ENCODE results near the gene LHFPL6. TPM values are rescaled to one million over a fixed set of nuclear protein-coding genes. Genes with fewer than 3 reads are reported as not detected.

Gene LHFPL6
- total RNA-seq, 2 experiments from 2014 or later: 1.5 to 1.6 TPM

GRCh38 chr13:39524795-39525194, 78.2 kb downstream of the LHFPL6 start:
- DNase-seq: no peak
- Mint-ChIP-seq H3K4me3 (no peak overlapping the region), H3K27ac (no peak overlapping the region), H3K36me3 (no peaks in the 10 kb centered on the region), H3K27me3 (peaks cover 8% of the 10 kb centered on the region), H3K4me1 (no peaks in the 10 kb centered on the region), H3K9me3 (no peaks in the 10 kb centered on the region)

DNA sequence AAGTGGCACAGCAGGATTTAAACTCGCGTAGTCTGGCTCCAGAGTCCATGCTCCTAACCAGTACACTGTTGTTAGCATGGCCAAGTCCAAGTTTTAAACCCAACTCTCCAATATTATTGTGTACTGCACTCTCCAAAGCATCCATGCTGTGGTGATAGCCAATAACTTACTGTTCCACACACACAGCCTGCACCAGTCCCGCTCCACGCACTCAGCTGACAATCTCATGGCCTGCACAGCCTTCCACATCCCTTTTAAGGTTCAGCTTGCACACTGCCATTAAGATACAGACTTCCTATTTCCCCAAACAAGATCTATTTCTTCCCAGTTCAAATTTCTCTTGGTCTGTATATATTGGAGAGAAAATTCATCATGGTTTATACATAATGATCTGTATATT, 80.7 kb downstream of the LHFPL6 start:
- H3K27ac Mint-ChIP-seq: no peak overlapping the region
- H3K36me3 Mint-ChIP-seq: no peaks in the 10 kb centered on the region
- peaks cover 8% of the 10 kb centered on the region for H3K27me3 Mint-ChIP-seq
- no peaks in the 10 kb centered on the region for H3K4me1 Mint-ChIP-seq
- H3K9me3 Mint-ChIP-seq: no peaks in the 10 kb centered on the region
- DNase-seq: no peak
- no peak overlapping the region for H3K4me3 Mint-ChIP-seq

DNA sequence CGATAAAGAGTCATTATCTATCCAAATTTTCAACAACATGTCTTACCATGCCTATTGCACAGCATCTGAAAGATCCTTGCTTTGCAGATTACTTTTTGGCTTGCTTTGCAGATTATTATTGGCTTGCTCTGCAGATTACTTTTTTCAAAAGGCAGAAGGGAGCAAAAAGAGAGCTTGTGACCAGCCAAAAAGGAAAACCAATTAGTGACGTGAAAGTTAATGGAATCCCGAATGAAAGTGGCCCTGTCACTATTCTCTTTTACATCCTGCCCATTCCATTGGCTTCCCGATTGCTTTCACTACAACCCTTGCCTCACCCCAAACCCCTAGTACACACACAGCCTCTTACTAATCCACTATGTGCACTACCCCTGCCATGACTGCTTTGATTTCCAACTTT, 81.3 kb downstream of the LHFPL6 start:
- no peak for DNase-seq
- Mint-ChIP-seq H3K4me1 (no peaks in the 10 kb centered on the region), H3K27ac (no peak overlapping the region), H3K4me3 (no peak overlapping the region), H3K36me3 (no peaks in the 10 kb centered on the region), H3K9me3 (no peaks in the 10 kb centered on the region), H3K27me3 (peaks cover 8% of the 10 kb centered on the region)

- Mint-ChIP-seq H3K36me3 (no peaks in the 10 kb centered on the region), H3K4me3 (no peak overlapping the region)
- DNase-seq: no peak
Observed at GRCh38 chr13:39516096-39516495, 86.9 kb downstream of the LHFPL6 start.

DNA sequence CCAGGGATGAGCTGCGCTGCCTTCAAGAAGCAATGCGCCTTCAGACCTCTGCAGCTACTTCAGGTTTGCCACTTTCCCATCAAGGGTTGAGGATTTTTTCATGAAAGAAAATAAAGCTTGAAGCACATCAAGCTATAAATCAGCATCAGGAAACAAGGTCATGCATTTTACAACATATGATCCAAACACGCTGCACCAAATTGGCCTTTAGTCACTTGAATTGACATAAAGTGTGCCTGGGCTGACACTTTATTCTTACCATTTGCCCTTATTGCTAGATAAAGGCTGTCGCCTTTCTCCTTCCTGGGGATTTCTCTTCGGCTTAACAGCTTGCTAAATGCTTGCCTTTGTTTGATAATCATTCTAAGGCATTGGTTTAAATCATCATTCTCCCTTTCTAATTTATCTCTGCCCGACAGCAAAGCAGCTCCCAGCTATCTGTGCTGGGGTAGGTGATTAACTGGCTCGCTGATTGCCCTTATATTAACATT, 87.7 kb downstream of the LHFPL6 start:
- H3K36me3 Mint-ChIP-seq: no peaks in the 10 kb centered on the region
- peaks cover 7% of the 10 kb centered on the region for H3K27me3 Mint-ChIP-seq
- no peaks in the 10 kb centered on the region for H3K9me3 Mint-ChIP-seq
- no peak overlapping the region for H3K4me3 Mint-ChIP-seq
- DNase-seq: no peak
- no peaks in the 10 kb centered on the region for H3K4me1 Mint-ChIP-seq
- H3K27ac Mint-ChIP-seq: no peak overlapping the region

More at GRCh38 chr13:39516096-39516495, 86.9 kb downstream of the LHFPL6 start:
- Mint-ChIP-seq H3K4me1 (no peaks in the 10 kb centered on the region), H3K27me3 (peaks cover 7% of the 10 kb centered on the region), H3K27ac (no peak overlapping the region), H3K9me3 (no peaks in the 10 kb centered on the region)

DNA sequence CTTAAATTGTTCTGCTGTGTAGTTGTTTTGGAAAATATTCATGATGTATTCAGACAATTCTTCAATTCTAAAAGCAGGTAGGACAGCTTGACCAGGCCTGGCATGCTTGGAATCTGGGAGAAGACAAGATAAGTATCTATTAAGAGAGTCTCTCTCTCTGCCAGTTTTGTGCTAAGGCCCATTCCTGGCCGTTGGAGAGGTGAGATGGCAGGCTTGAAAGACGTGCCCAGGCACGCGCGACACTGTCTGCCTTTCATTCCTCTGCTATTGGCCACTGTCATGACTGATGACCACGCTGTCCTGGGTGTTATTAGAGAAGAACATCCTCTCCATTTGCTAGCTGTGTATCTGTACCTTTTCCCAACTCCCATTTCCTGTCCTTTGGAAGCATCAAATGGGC, 90.3 kb downstream of the LHFPL6 start:
- H3K27ac Mint-ChIP-seq: no peak overlapping the region
- H3K36me3 Mint-ChIP-seq: no peaks in the 10 kb centered on the region
- DNase-seq: no peak
- peaks cover 11% of the 10 kb centered on the region for H3K27me3 Mint-ChIP-seq
- H3K9me3 Mint-ChIP-seq: no peaks in the 10 kb centered on the region
- H3K4me1 Mint-ChIP-seq: no peaks in the 10 kb centered on the region
- no peak overlapping the region for H3K4me3 Mint-ChIP-seq

GRCh38 chr13:39510316-39510695, 92.7 kb downstream of the LHFPL6 start:
- Mint-ChIP-seq H3K36me3 (no peaks in the 10 kb centered on the region), H3K27me3 (peaks cover 14% of the 10 kb centered on the region), H3K4me3 (no peak overlapping the region), H3K4me1 (no peaks in the 10 kb centered on the region), H3K9me3 (no peaks in the 10 kb centered on the region), H3K27ac (no peak overlapping the region)
- DNase-seq: no peak

DNA sequence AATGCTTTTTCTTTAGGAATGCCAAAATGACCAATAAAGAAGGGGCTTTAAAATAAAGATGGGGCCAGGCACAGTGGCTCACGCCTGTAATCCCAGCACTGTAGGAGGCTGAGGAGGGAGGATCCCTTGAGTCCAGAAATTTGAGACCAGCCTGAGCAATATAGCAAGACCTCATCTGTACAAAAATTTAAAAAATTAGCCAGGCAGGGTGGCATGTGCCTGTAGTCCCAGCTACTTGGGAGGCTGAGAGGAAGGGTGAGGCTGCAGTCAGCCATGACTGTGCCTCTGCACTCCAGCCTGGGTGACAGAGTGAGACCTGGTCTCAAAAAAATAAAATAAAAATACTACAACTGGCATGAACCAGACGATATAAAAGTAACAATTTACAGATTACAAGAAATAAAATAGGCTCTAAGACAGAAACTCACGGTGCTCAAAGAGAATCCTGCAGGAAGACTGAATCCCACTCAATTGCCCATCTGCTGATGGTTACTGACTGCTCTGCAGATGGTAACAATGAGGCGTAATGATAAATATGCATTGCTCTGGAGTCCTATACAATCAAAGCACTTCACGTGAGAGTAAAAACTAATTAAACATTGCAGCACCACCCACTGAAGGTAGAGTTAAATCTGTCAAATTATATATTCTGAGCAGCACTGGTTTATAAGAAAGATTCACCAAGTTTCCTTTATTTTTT, 93.2 kb downstream of the LHFPL6 start:
- H3K4me3 Mint-ChIP-seq: no peak overlapping the region
- no peaks in the 10 kb centered on the region for H3K36me3 Mint-ChIP-seq
- H3K27ac Mint-ChIP-seq: no peak overlapping the region
- DNase-seq: no peak
- H3K27me3 Mint-ChIP-seq: peaks cover 14% of the 10 kb centered on the region
- no peaks in the 10 kb centered on the region for H3K9me3 Mint-ChIP-seq
- H3K4me1 Mint-ChIP-seq: no peaks in the 10 kb centered on the region

DNA sequence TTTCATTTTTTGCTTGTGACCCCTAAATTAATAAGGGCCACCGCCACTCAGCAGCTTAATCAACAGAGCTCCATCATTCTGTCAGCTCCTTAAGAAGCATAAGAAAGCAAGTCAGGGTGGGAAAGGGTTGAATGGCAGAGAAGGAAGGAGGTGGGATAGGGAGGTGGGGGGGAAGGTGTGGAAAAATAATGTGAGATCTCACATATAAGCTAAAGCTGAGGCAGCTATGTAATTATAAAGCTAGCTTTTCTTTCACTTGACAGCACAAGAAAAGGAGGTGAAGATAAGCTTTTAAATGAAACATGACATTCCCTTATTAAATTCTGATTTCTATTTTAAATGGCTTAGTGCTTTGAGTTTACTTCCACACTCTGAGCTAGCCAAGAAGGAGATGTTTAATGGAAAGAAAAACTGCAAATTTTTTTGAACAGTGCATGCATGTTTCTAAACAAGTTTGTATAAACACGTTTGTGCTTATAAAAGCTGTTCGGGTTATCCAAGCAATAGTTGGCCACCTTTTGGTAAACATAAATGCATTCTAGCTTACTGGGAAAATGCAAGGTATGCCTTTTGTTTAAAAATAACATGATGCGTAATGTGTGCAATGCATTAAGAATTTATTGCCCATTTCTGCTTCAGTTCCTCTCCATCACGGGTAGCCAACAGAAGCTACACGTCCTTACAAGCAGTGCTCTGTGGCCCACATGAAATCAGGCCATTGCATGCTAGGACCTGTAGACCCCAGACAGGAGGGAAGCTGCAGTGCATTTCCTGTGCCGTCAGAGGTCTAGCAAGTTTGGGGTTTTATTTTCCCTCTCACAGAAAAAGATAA, 96.2 kb downstream of the LHFPL6 start:
- Mint-ChIP-seq H3K4me1 (no peaks in the 10 kb centered on the region), H3K36me3 (no peaks in the 10 kb centered on the region), H3K27ac (no peak overlapping the region), H3K9me3 (no peaks in the 10 kb centered on the region), H3K27me3 (peaks cover 9% of the 10 kb centered on the region), H3K4me3 (no peak overlapping the region)
- DNase-seq: no peak

- Mint-ChIP-seq H3K27me3 (peaks cover 7% of the 10 kb centered on the region), H3K4me3 (no peak overlapping the region), H3K27ac (no peak overlapping the region), H3K9me3 (no peaks in the 10 kb centered on the region), H3K36me3 (no peaks in the 10 kb centered on the region), H3K4me1 (no peaks in the 10 kb centered on the region)
- no peak for DNase-seq
Observed at GRCh38 chr13:39505151-39505550, 97.8 kb downstream of the LHFPL6 start.

GRCh38 chr13:39503048-39503447, 99.9 kb downstream of the LHFPL6 start:
- Mint-ChIP-seq H3K9me3 (no peaks in the 10 kb centered on the region), H3K4me1 (no peaks in the 10 kb centered on the region), H3K27me3 (peaks cover 3% of the 10 kb centered on the region), H3K4me3 (no peak overlapping the region), H3K36me3 (no peaks in the 10 kb centered on the region), H3K27ac (no peak overlapping the region)
- no peak for DNase-seq

DNA sequence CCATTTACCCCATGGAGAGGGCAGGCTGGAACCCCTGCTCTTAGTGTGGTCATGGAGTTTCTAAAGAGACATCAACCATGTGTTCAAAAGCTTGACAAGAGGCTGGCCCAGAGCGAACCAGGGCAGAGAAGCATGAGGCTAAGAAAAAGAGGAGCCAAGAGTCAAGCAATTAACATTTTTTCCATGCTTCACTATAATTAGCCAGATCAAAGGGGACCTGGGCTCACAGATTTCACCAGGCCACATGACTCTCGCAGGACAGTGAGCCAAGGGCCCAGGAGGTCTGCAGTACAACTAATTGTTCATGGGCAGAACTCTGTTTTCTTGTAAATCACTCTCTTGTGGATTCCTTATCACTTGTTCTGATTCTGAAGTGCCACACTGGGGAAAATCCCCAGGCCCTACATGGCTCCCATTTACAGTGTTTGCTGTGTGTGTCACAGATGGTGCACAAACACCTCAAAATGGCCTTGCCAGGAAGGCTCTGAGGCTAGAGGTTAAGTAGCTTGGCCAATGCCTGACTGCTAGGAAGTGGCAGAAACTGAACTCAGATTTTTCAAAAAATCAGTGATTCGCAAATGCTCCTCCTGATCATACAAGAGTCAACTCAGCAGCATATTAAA, 101.2 kb downstream of the LHFPL6 start:
- H3K27ac Mint-ChIP-seq: no peak overlapping the region
- no peaks in the 10 kb centered on the region for H3K36me3 Mint-ChIP-seq
- H3K27me3 Mint-ChIP-seq: peaks cover 3% of the 10 kb centered on the region
- no peaks in the 10 kb centered on the region for H3K4me1 Mint-ChIP-seq
- no peak for DNase-seq
- no peaks in the 10 kb centered on the region for H3K9me3 Mint-ChIP-seq
- H3K4me3 Mint-ChIP-seq: no peak overlapping the region

DNA sequence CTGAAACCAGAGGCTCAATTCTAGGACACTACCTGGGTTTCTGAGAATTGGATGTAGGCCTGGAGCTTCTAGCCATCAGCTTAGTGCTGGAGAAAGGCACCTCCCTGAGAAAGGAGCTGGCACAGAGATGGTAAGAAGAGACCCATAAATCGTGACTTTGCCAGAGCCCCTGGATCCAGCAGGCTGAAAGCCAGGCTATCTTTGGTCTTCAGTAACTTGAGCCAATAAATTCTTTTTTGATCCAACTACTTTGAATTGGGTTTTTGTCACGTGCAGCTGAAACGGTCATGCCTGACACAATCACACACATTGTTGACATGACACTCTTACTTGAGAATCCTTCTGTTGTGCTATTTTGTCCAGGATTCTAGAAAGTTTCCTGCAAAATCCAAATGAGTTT, 103.4 kb downstream of the LHFPL6 start:
- DNase-seq: no peak
- H3K9me3 Mint-ChIP-seq: no peaks in the 10 kb centered on the region
- no peaks in the 10 kb centered on the region for H3K36me3 Mint-ChIP-seq
- no peaks in the 10 kb centered on the region for H3K4me1 Mint-ChIP-seq
- no peak overlapping the region for H3K27ac Mint-ChIP-seq
- no peak overlapping the region for H3K4me3 Mint-ChIP-seq
- no peaks in the 10 kb centered on the region for H3K27me3 Mint-ChIP-seq

GRCh38 chr13:39498471-39499114, 104.4 kb downstream of the LHFPL6 start:
- no peak for DNase-seq
- no peak overlapping the region for H3K4me3 Mint-ChIP-seq
- no peaks in the 10 kb centered on the region for H3K36me3 Mint-ChIP-seq
- H3K4me1 Mint-ChIP-seq: no peaks in the 10 kb centered on the region
- H3K27me3 Mint-ChIP-seq: no peaks in the 10 kb centered on the region
- no peak overlapping the region for H3K27ac Mint-ChIP-seq
- no peaks in the 10 kb centered on the region for H3K9me3 Mint-ChIP-seq

DNA sequence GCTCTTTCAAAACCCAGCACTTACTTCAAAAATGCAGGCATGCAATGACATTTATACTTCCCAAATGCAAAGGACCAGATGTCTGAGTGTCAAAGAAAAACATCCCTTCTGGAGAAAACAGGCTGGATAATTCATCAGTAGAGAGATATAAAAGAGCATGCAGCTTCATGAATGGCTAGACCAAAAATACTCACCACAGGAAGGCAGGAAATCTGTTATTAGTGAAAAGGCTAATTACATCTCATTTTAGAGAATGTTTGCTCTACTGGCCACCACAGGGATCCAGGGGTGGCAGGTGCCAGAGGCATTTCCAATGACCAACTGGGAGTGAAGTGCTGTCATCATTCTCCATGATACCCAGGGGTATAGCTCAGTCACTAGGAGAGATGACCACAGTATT, 106.5 kb downstream of the LHFPL6 start:
- DNase-seq: no peak
- Mint-ChIP-seq H3K9me3 (no peaks in the 10 kb centered on the region), H3K27me3 (no peaks in the 10 kb centered on the region), H3K4me3 (no peak overlapping the region), H3K27ac (no peak overlapping the region), H3K36me3 (no peaks in the 10 kb centered on the region), H3K4me1 (no peaks in the 10 kb centered on the region)

All from activated naive CD8-positive, alpha-beta T cell treated with anti-CD3 and anti-CD28 coated beads for 36 hours (primary cell).